ENCODE data around the gene RAB34. TPM values are rescaled to one million over a fixed set of nuclear protein-coding genes. Genes with fewer than 3 reads are reported as not detected.
A peak's percentile ranks its signal among the peaks of the same experiment; 100 is the strongest.

RAB34 gene
- total RNA-seq, 3 donors from 2014 or later (not counting 1 experiment from before 2014, with no cell fraction given) = 3.7 to 12.9 (median 3.8) TPM

DNA sequence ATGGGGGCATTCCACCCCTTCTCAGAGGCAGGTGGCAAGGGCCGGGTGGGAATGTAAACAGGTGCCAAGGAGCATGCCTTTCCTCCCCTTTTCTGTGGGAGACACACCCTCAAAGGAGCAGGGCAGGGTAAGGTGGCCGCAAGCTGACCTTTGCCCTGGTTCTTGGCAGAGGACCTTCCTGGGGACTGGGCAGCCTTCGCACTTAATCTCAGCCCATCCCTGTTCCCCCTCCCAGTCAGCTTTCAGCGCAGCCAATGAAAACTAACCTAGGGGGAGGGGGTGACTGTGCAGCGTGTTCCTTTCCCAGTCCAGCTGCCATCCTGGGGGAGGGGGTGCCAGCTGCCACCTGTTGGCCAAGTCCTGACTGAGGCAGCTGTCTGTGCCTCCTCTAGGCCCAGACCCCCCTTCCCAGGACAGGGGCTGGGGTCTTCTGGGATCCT, 29.0 kb upstream of the RAB34 start:
- no peak overlapping the region for H3K27ac ChIP-seq (ENCODE audit: low read length)
- Mint-ChIP-seq H3K9me3 (no peaks in the 10 kb centered on the region), H3K4me1 (peaks cover 5 to 28% of the 10 kb centered on the region in 2 donors), H3K27me3 (ENCODE audit: low read depth in 2 of 2) (no peaks in the 10 kb centered on the region), H3K36me3 (no peaks in the 10 kb centered on the region), H3K27ac (peak overlapping the region in 1 of 2 donors; percentile 83), H3K4me3 (no peak overlapping the region)
- peaks cover 15% of the 10 kb centered on the region for H3K36me3 ChIP-seq (ENCODE audit: control insufficient read depth, insufficient read depth, low read length)
- 87% methylated on average over 5 of the region's 5 CpGs for WGBS (ENCODE audit: insufficient coverage)
- H3K9me3 ChIP-seq (ENCODE audit: control insufficient read depth, insufficient read depth, low read length) = no peaks in the 10 kb centered on the region
- no peak overlapping the region for H3K4me3 ChIP-seq (ENCODE audit: low read length)
- no peak for ATAC-seq
- intact Hi-C loops (cut with micrococcal nuclease) = no loop called here
- no peak for DNase-seq
- TF ChIP-seq, protein P1, sequence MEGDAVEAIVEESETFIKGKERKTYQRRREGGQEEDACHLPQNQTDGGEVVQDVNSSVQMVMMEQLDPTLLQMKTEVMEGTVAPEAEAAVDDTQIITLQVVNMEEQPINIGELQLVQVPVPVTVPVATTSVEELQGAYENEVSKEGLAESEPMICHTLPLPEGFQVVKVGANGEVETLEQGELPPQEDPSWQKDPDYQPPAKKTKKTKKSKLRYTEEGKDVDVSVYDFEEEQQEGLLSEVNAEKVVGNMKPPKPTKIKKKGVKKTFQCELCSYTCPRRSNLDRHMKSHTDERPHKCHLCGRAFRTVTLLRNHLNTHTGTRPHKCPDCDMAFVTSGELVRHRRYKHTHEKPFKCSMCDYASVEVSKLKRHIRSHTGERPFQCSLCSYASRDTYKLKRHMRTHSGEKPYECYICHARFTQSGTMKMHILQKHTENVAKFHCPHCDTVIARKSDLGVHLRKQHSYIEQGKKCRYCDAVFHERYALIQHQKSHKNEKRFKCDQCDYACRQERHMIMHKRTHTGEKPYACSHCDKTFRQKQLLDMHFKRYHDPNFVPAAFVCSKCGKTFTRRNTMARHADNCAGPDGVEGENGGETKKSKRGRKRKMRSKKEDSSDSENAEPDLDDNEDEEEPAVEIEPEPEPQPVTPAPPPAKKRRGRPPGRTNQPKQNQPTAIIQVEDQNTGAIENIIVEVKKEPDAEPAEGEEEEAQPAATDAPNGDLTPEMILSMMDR (IDR thresholded peaks at IDR 0.05) = no peak
- H3K4me1 ChIP-seq (ENCODE audit: control insufficient read depth, insufficient read depth, low read length) = peaks cover 56% of the 10 kb centered on the region
- H3K27me3 ChIP-seq (ENCODE audit: control insufficient read depth, insufficient read depth, low read length) = no peaks in the 10 kb centered on the region

- Histone ChIP-seq H3K27me3 (ENCODE audit: control insufficient read depth, insufficient read depth, low read length) (no peaks in the 10 kb centered on the region), H3K36me3 (ENCODE audit: control insufficient read depth, insufficient read depth, low read length) (peaks cover 15% of the 10 kb centered on the region), H3K27ac (ENCODE audit: low read length) (peak overlapping the region; percentile 15), H3K9me3 (ENCODE audit: control insufficient read depth, insufficient read depth, low read length) (no peaks in the 10 kb centered on the region), H3K4me3 (ENCODE audit: low read length) (no peak overlapping the region), H3K4me1 (ENCODE audit: control insufficient read depth, insufficient read depth, low read length) (peaks cover 63% of the 10 kb centered on the region)
- no peaks in the 10 kb centered on the region for H3K9me3 Mint-ChIP-seq
- TF ChIP-seq, protein P1 (IDR thresholded peaks at IDR 0.05) = no peak
- 89% methylated on average over 4 of the region's 4 CpGs for WGBS (ENCODE audit: insufficient coverage)
- H3K27me3 Mint-ChIP-seq (ENCODE audit: low read depth in 2 of 2) = no peaks in the 10 kb centered on the region
- peak overlapping the region; percentile 21 for H3K4me3 Mint-ChIP-seq
- peak overlapping the region in 1 of 2 donors; percentile 83 for H3K27ac Mint-ChIP-seq
- H3K4me1 Mint-ChIP-seq = peaks cover 5 to 28% of the 10 kb centered on the region in 2 donors
- ATAC-seq (no peak), DNase-seq (no peak)
- H3K36me3 Mint-ChIP-seq = no peaks in the 10 kb centered on the region
- intact Hi-C loops (cut with micrococcal nuclease) = no loop called here
These were observed 28.2 kb upstream of the RAB34 start for GRCh38 chr17:28745786-28746411.

GRCh38 chr17:28744972-28745785, 27.5 kb upstream of the RAB34 start:
- H3K4me3 Mint-ChIP-seq = peak overlapping the region; percentile 86
- peak overlapping the region; percentile 81 to 83 for H3K27ac Mint-ChIP-seq
- no peaks in the 10 kb centered on the region for H3K9me3 Mint-ChIP-seq
- DNase-seq (peak; percentile 29 to 63), ATAC-seq (peak in 1 of 3 donors; percentile 1)
- Histone ChIP-seq H3K4me1 (ENCODE audit: control insufficient read depth, insufficient read depth, low read length) (peaks cover 68% of the 10 kb centered on the region), H3K36me3 (ENCODE audit: control insufficient read depth, insufficient read depth, low read length) (peaks cover 15% of the 10 kb centered on the region), H3K27me3 (ENCODE audit: control insufficient read depth, insufficient read depth, low read length) (no peaks in the 10 kb centered on the region), H3K27ac (ENCODE audit: low read length) (peak overlapping the region; percentile 71), H3K9me3 (ENCODE audit: control insufficient read depth, insufficient read depth, low read length) (no peaks in the 10 kb centered on the region), H3K4me3 (ENCODE audit: low read length) (peak overlapping the region; percentile 54)
- intact Hi-C loops (cut with micrococcal nuclease) = loop anchor here (5.0 kb wide), 1 partner anchor 182 kb away; no protein-coding TSS in a partner anchor
- no peaks in the 10 kb centered on the region for H3K36me3 Mint-ChIP-seq
- TF ChIP-seq, protein P1 (IDR thresholded peaks at IDR 0.05) = no peak
- 10% methylated on average over 31 of the region's 31 CpGs for WGBS (ENCODE audit: insufficient coverage)
- no peaks in the 10 kb centered on the region for H3K27me3 Mint-ChIP-seq (ENCODE audit: low read depth in 2 of 2)
- H3K4me1 Mint-ChIP-seq = peaks cover 3 to 28% of the 10 kb centered on the region in 2 donors

Data from natural killer cell (primary cell).